K562 treated with DMSO at 1 percent for 4 hours (cell line): Measurements from ENCODE around the gene CD2. TPM values are rescaled to one million over a fixed set of nuclear protein-coding genes. Genes with fewer than 3 reads are reported as not detected.

ENCODE experiments used
- total RNA-seq: library from RNA; unstranded; fragments of 300-600 nt; gene quantifications from 2 replicates; pipeline ENCODE4 v1.2.3, GENCODE V29; 2022; ENCODE audit not compliant: insufficient read depth

Gene CD2
- total RNA-seq = not detected in 2 replicates

GRCh38 chr1:116754198-116754977 is at the start of gene CD2:
CD2 (plus strand) TSS chr1:116754430; CDS start chr1:116754493, 63 bp downstream.

Other genes starting within 250 kb of the CD2 start
- gene CD58, start 183.4 kb upstream of the CD2 start, total RNA-seq = 12.3 and 18.0 TPM in 2 replicates
- 6.1 and 6.6 TPM in 2 replicates for gene IGSF3, start 86.7 kb upstream of the CD2 start, total RNA-seq
- gene PTGFRN, start 155.5 kb downstream of the CD2 start, total RNA-seq = 8.9 and 14.6 TPM in 2 replicates
- gene CD101, start 247.3 kb downstream of the CD2 start, total RNA-seq = 0.69 and 6.4 TPM in 2 replicates